ENCODE data around the gene RAB1B.

DNA sequence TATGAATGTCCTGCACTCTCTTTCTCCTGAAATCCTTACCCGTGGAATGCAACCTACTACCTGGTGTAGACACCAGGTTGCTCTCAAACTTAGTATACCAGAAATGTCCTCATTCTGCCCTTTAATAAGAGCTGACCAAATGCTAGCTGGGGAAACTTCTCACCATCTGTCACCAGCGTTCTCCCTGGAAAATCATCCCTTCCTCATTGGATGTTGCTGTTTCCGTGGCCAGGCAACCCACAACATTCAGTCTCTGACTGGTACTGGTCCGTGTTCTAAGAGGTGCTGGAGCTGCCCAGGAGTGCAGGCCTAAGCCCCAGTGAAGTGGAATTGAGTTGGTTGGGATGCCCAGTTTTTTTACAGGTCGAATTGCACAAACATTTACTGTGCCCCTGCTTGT lies 40.7 kb upstream of the RAB1B start:
- TF ChIP-seq, protein P1, sequence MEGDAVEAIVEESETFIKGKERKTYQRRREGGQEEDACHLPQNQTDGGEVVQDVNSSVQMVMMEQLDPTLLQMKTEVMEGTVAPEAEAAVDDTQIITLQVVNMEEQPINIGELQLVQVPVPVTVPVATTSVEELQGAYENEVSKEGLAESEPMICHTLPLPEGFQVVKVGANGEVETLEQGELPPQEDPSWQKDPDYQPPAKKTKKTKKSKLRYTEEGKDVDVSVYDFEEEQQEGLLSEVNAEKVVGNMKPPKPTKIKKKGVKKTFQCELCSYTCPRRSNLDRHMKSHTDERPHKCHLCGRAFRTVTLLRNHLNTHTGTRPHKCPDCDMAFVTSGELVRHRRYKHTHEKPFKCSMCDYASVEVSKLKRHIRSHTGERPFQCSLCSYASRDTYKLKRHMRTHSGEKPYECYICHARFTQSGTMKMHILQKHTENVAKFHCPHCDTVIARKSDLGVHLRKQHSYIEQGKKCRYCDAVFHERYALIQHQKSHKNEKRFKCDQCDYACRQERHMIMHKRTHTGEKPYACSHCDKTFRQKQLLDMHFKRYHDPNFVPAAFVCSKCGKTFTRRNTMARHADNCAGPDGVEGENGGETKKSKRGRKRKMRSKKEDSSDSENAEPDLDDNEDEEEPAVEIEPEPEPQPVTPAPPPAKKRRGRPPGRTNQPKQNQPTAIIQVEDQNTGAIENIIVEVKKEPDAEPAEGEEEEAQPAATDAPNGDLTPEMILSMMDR (IDR thresholded peaks at IDR 0.05) = no peak
- TF ChIP-seq POLR2A (IDR thresholded peaks at IDR 0.05) = no peak

Data from uterus (tissue), 2 donors.